ENCODE measurements around the gene ARHGAP6. TPM values are rescaled to one million over a fixed set of nuclear protein-coding genes. Genes with fewer than 3 reads are reported as not detected.

The ARHGAP6 gene
- total RNA-seq, 4 donors from 2014 or later = 49.2 to 63.8 (median 51.5) TPM

- no peaks in the 10 kb centered on the region for H3K27me3 ChIP-seq
- no peak overlapping the region for H3K4me3 ChIP-seq (replicated peaks in 1 of 3)
- TF ChIP-seq CTCF (IDR thresholded peaks at IDR 0.05) (no peak), POLR2A (IDR thresholded peaks at IDR 0.05) (no peak)
- WGBS, 2 donors = 43 to 51% methylated on average over 5 of the region's 5 CpGs
- peak; percentile 35 to 42 for DNase-seq
- peaks cover 39 to 52% of the 10 kb centered on the region in 2 donors for H3K4me1 ChIP-seq
- H3K9me3 ChIP-seq = no peaks in the 10 kb centered on the region
- H3K27ac ChIP-seq = peak overlapping the region; percentile 55 to 95 (median 88)
- intact Hi-C loops (cut with DNase I) = no loop called here
- no peaks in the 10 kb centered on the region for H3K36me3 ChIP-seq
These were observed 279.7 kb downstream of the ARHGAP6 start for GRCh38 chrX:11386001-11386523.

- Histone ChIP-seq H3K27me3 (no peaks in the 10 kb centered on the region), H3K4me1 (peaks cover 39 to 59% of the 10 kb centered on the region in 2 donors), H3K4me3 (replicated peaks in 1 of 3) (no peak overlapping the region), H3K27ac (peak overlapping the region; percentile 74 to 95 (median 88)), H3K9me3 (no peaks in the 10 kb centered on the region), H3K36me3 (no peaks in the 10 kb centered on the region)
- DNase-seq = no peak
- peak in 1 of 2 donors; percentile 27 for TF ChIP-seq POLR2A (IDR thresholded peaks at IDR 0.05)
- TF ChIP-seq CTCF (IDR thresholded peaks at IDR 0.05) = no peak
- 15 to 25% methylated on average over 4 of the region's 4 CpGs for WGBS, 2 donors
- intact Hi-C loops (cut with DNase I) = no loop called here
These were observed 282.8 kb downstream of the ARHGAP6 start for GRCh38 chrX:11382930-11383329.

GRCh38 chrX:11381464-11381863 is 284.3 kb downstream of the ARHGAP6 start:
- peak overlapping the region; percentile 74 to 95 (median 88) for H3K27ac ChIP-seq
- no peak overlapping the region for H3K4me3 ChIP-seq (replicated peaks in 1 of 3)
- H3K9me3 ChIP-seq = no peaks in the 10 kb centered on the region
- TF ChIP-seq POLR2A (IDR thresholded peaks at IDR 0.05) (peak in 1 of 2 donors; percentile 29), CTCF (IDR thresholded peaks at IDR 0.05) (peak; percentile 25 to 73 (median 60))
- intact Hi-C loops (cut with DNase I) = no loop called here
- 2 to 4% methylated on average over 6 of the region's 6 CpGs for WGBS, 2 donors
- no peaks in the 10 kb centered on the region for H3K27me3 ChIP-seq
- no peaks in the 10 kb centered on the region for H3K36me3 ChIP-seq
- DNase-seq = peak; percentile 52 to 56
- H3K4me1 ChIP-seq = peaks cover 39 to 58% of the 10 kb centered on the region in 2 donors

GRCh38 chrX:11380187-11380844 is 285.4 kb downstream of the ARHGAP6 start:
- Histone ChIP-seq H3K27ac (peak overlapping the region; percentile 74 to 95 (median 88)), H3K9me3 (no peaks in the 10 kb centered on the region), H3K4me1 (peaks cover 30 to 49% of the 10 kb centered on the region in 2 donors), H3K36me3 (no peaks in the 10 kb centered on the region), H3K27me3 (no peaks in the 10 kb centered on the region), H3K4me3 (replicated peaks in 1 of 3) (no peak overlapping the region)
- DNase-seq = peak; percentile 20 to 23
- TF ChIP-seq POLR2A (IDR thresholded peaks at IDR 0.05) = no peak
- TF ChIP-seq CTCF (IDR thresholded peaks at IDR 0.05) = no peak
- intact Hi-C loops (cut with DNase I) = no loop called here
- 40 to 47% methylated on average over 6 to 8 of the region's 10 CpGs for WGBS, 2 donors

GRCh38 chrX:11376163-11376562 is 289.6 kb downstream of the ARHGAP6 start:
- Histone ChIP-seq H3K4me1 (peaks cover 0 to 11% of the 10 kb centered on the region in 2 donors), H3K27ac (no peak overlapping the region), H3K27me3 (no peaks in the 10 kb centered on the region), H3K4me3 (replicated peaks in 1 of 3) (no peak overlapping the region), H3K9me3 (no peaks in the 10 kb centered on the region), H3K36me3 (no peaks in the 10 kb centered on the region)
- intact Hi-C loops (cut with DNase I) = loop anchor here (10.0 kb wide), 1 partner anchor 149 kb away; no protein-coding TSS in a partner anchor
- DNase-seq = no peak
- TF ChIP-seq POLR2A (IDR thresholded peaks at IDR 0.05) = no peak

Measured in thyroid gland (tissue), 4 donors.